ENCODE results near the gene MAT1A. TPM values are rescaled to one million over a fixed set of nuclear protein-coding genes. Genes with fewer than 3 reads are reported as not detected.
A peak's percentile ranks its signal among the peaks of the same experiment; 100 is the strongest.
"Not testable (repeated sequence)": the region's sequence is repeated elsewhere in the genome, so short reads cannot be mapped to it uniquely, and the experiment has no call there.

The MAT1A gene
- total RNA-seq, 1 donor from 2014 or later, result not detected

DNA sequence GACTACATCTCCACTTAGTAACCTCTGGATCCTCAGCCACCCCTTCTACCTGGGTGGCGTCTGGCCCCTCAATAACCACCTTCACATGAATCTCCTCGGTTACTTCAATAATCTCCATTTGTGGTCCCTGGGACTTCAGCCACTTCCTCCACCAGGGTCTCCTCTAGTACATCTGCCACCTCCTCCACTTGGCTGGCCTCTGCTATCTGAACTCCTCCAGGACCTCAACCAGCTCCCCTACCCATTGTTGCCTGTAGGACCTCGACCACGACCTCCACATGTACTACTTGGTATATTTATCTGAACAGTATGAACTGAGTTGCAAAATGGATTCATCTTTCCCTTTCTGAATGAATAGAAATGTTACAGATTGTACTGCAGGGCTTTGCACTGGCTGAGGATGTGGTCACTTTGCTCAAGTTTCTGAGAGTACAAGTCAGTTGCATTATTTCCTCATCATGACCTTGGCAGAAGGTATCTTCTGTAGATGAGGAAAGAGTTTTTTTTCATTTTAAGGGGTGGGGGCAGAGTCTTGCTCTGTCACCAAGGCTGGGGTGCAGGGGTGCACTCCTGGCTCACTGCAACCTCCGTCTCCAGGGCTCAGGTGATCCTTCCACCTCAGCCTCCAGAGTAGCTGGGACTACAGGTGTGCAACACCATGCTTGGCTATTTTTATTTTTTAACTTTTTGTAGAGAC is 36.0 kb downstream of the MAT1A start:
- Mint-ChIP-seq H3K4me3 (no peak overlapping the region), H3K36me3 (ENCODE audit: low read depth) (peaks cover 3% of the 10 kb centered on the region), H3K4me1 (ENCODE audit: low read depth) (peaks cover 20% of the 10 kb centered on the region), H3K9me3 (no peaks in the 10 kb centered on the region), H3K27ac (peak overlapping the region; percentile 54), H3K27me3 (ENCODE audit: insufficient read depth) (peaks cover 7% of the 10 kb centered on the region)
- no peak for DNase-seq (ENCODE audit: low spot score)
- intact Hi-C loops (cut with micrococcal nuclease), result no loop called here

DNA sequence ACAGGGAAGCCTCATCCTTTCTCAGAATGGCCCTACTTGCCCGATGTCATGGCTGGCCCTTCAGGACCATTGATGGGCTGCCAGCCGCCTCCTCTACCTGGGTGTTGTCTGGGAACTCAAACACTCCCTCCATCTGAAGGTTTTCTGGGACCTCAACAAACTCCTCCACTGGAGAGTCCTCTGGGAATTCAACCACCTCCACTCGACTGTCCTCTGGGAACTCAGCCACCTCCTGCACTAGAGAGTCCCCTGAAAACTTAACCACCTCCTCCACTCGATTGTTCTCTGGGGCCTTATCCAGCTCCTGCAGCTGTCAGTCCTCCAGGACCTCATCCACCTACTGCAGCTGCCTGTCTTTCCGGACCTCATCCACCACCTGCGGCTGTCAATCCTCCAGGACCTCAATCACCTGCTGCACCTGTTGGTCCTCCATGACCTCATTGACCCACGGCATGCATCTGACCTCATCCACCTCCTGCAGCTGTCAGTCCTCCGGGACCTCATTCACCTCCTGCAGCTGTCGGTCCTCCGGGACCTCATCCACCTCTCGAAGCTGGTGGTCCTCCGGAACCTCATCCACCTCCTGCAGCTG is 37.1 kb downstream of the MAT1A start:
- H3K27ac Mint-ChIP-seq, result no peak overlapping the region
- no peak overlapping the region for H3K4me3 Mint-ChIP-seq
- intact Hi-C loops (cut with micrococcal nuclease), result no loop called here
- peaks cover 10% of the 10 kb centered on the region for H3K27me3 Mint-ChIP-seq (ENCODE audit: insufficient read depth)
- H3K4me1 Mint-ChIP-seq (ENCODE audit: low read depth), result peaks cover 20% of the 10 kb centered on the region
- H3K9me3 Mint-ChIP-seq, result no peaks in the 10 kb centered on the region
- peaks cover 3% of the 10 kb centered on the region for H3K36me3 Mint-ChIP-seq (ENCODE audit: low read depth)
- no peak for DNase-seq (ENCODE audit: low spot score)

DNA sequence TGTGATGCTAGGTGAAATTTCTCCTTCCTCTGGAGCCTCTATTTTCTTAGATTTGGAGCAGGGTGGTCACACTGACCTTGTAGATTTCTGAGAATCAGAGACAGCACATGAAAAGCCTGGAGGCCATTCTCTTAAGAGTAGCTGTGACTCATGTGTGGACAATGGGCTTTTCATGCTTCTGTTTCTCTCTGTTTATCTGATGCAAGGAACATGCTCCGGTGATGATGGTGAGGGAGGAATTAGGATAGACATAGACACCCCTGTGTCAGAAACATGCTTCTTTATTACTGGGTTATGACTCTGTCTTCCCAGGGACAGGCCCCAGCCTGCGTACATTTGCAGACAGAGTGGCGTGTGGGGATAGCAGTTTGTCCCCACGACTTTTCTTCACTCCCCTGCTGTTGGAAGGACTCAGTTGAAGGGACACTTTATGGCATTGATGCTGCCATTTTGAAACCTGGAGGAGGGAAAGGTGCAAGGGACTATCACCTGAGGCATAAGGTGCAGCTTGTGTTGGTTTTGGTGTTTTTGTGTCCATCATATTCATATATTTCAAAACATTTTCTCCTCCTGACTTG is 37.7 kb downstream of the MAT1A start:
- DNase-seq (ENCODE audit: low spot score); H3K9me3 Mint-ChIP-seq; H3K4me3 Mint-ChIP-seq; intact Hi-C loops (cut with micrococcal nuclease); H3K27ac Mint-ChIP-seq; H3K36me3 Mint-ChIP-seq (ENCODE audit: low read depth): not testable (repeated sequence)
- H3K4me1 Mint-ChIP-seq (ENCODE audit: low read depth), result peaks cover 20% of the 10 kb centered on the region
- peaks cover 10% of the 10 kb centered on the region for H3K27me3 Mint-ChIP-seq (ENCODE audit: insufficient read depth)

DNA sequence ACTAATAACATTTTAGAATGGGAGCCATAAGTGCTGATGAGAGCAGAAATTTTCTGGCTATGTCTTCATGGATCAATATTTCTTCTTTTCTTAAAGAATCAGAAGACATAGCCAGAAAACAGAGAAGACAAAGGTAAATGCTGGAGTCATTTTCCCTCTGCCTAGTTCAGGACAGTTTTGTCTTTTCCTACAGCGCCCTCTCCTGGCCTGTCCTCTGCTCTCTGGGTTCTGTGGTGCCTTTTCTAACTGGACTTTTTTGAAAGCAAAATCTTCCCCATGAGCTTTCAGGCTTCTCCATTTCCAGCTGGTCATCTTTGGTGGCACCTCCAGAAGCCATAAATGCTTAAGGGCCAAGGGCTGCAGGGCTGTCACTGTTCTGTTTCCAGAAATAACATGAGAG is 39.1 kb downstream of the MAT1A start:
- peaks cover 20% of the 10 kb centered on the region for H3K4me1 Mint-ChIP-seq (ENCODE audit: low read depth)
- DNase-seq (ENCODE audit: low spot score); H3K27ac Mint-ChIP-seq; intact Hi-C loops (cut with micrococcal nuclease); H3K4me3 Mint-ChIP-seq; H3K9me3 Mint-ChIP-seq; H3K36me3 Mint-ChIP-seq (ENCODE audit: low read depth): not testable (repeated sequence)
- H3K27me3 Mint-ChIP-seq (ENCODE audit: insufficient read depth), result peaks cover 16% of the 10 kb centered on the region

DNA sequence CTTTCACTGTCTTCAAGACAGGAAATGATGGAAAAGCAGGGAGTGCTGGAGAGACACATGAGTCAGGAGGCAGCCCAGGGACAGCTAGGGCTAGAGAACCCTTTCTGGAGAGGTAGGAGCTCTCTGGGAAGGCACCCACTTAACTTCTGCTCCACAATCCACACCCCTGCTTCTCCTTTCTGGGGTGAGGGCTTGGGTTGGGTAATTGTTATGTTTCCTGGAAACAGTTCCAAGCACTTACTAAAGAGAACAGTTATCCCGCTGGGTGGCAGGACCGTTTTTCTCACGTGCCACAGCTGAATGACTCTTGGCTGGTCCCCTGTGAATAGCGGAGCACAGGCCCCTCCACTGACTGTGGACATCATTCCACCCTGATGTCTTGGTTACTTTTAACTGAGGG is 39.6 kb downstream of the MAT1A start:
- H3K36me3 Mint-ChIP-seq (ENCODE audit: low read depth); intact Hi-C loops (cut with micrococcal nuclease); H3K9me3 Mint-ChIP-seq; H3K27ac Mint-ChIP-seq; DNase-seq (ENCODE audit: low spot score); H3K4me3 Mint-ChIP-seq: not testable (repeated sequence)
- Mint-ChIP-seq H3K27me3 (ENCODE audit: insufficient read depth) (peaks cover 18% of the 10 kb centered on the region), H3K4me1 (ENCODE audit: low read depth) (peaks cover 20% of the 10 kb centered on the region)

DNA sequence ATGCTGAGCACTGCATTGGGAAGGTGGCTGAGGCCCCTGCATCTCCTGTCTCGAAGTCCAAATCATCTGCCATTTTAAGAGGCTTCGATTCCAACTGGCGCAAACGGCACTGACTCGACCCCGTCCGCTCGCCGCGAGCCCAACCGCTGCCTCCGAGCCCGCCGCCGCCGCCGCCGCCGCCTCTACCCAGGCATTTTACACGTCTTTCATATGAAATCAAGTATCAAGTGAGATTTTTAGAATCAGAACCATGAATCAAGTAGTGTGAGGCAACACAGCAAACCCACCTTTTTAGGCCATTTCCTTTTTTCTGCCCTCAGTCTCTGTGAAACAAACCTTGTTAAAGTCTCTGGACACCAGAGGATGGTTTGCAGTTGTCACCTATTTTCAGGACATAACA is 41.8 kb downstream of the MAT1A start:
- intact Hi-C loops (cut with micrococcal nuclease); DNase-seq (ENCODE audit: low spot score); H3K36me3 Mint-ChIP-seq (ENCODE audit: low read depth); H3K9me3 Mint-ChIP-seq; H3K4me1 Mint-ChIP-seq (ENCODE audit: low read depth); H3K4me3 Mint-ChIP-seq; H3K27ac Mint-ChIP-seq: not testable (repeated sequence)
- H3K27me3 Mint-ChIP-seq (ENCODE audit: insufficient read depth), result peaks cover 27% of the 10 kb centered on the region

DNA sequence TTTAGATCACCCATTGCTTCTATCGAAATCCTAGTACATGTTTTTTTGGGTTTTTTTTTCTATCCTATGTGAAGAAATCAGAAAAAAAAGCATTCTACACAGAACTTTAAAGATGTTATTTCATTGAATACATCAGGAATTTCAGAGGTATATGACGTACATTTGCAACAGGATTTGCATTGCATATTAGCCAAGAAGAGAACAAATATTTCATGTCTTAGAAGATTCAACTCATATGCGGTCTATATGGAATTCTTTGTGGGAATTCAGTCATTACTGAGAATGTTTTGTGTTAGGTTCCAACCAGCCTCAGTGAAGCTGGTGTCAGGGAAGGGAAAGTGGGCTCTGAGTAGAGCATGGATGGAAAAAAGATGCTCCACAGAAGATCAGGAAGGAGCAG is 45.1 kb downstream of the MAT1A start:
- DNase-seq (ENCODE audit: low spot score); intact Hi-C loops (cut with micrococcal nuclease); H3K4me1 Mint-ChIP-seq (ENCODE audit: low read depth); H3K27ac Mint-ChIP-seq; H3K4me3 Mint-ChIP-seq; H3K9me3 Mint-ChIP-seq; H3K36me3 Mint-ChIP-seq (ENCODE audit: low read depth): not testable (repeated sequence)
- peaks cover 28% of the 10 kb centered on the region for H3K27me3 Mint-ChIP-seq (ENCODE audit: insufficient read depth)

DNA sequence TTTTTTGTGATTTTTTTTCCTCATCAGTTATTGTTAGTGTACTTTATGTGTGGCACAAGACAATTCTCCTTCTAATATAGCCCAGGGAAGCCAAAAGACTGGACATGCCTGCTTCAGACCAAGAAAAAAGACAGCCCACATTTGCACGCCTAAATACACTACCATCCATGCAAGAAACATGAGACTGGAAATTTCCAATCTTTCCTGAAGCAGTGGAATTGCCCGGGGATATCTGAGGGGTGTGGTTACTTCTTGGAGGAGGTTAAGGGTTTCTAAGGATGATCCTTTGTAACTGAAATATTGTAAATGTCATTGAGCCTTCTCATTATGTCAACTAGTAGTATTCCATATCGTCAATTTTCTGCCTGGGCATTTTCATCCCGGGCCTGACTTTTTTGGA is 47.1 kb downstream of the MAT1A start:
- H3K4me3 Mint-ChIP-seq; H3K4me1 Mint-ChIP-seq (ENCODE audit: low read depth); DNase-seq (ENCODE audit: low spot score); H3K27ac Mint-ChIP-seq; intact Hi-C loops (cut with micrococcal nuclease); H3K9me3 Mint-ChIP-seq; H3K36me3 Mint-ChIP-seq (ENCODE audit: low read depth): not testable (repeated sequence)
- peaks cover 23% of the 10 kb centered on the region for H3K27me3 Mint-ChIP-seq (ENCODE audit: insufficient read depth)

DNA sequence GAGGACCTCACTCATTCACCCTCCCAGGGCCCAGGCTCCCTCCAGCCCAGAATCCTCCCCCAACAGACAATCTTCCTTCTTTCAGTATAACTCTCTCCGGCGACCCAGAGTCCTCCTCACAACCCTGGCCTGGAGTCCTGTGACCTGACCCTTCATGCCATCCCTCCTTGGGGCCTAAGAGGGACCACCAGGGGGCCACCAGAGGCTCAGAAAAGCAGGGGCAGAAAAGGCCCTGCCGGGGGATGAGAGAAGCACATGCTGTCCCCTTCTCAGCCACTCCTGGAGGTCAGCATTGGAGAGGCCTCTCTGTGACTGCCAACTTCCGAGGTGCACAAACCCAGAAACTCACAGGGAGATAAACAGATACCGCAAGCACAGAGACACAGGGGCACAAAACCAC is 53.0 kb downstream of the MAT1A start:
- intact Hi-C loops (cut with micrococcal nuclease); H3K4me1 Mint-ChIP-seq (ENCODE audit: low read depth); H3K36me3 Mint-ChIP-seq (ENCODE audit: low read depth); H3K27ac Mint-ChIP-seq; H3K27me3 Mint-ChIP-seq (ENCODE audit: insufficient read depth); H3K9me3 Mint-ChIP-seq; DNase-seq (ENCODE audit: low spot score); H3K4me3 Mint-ChIP-seq: not testable (repeated sequence)

DNA sequence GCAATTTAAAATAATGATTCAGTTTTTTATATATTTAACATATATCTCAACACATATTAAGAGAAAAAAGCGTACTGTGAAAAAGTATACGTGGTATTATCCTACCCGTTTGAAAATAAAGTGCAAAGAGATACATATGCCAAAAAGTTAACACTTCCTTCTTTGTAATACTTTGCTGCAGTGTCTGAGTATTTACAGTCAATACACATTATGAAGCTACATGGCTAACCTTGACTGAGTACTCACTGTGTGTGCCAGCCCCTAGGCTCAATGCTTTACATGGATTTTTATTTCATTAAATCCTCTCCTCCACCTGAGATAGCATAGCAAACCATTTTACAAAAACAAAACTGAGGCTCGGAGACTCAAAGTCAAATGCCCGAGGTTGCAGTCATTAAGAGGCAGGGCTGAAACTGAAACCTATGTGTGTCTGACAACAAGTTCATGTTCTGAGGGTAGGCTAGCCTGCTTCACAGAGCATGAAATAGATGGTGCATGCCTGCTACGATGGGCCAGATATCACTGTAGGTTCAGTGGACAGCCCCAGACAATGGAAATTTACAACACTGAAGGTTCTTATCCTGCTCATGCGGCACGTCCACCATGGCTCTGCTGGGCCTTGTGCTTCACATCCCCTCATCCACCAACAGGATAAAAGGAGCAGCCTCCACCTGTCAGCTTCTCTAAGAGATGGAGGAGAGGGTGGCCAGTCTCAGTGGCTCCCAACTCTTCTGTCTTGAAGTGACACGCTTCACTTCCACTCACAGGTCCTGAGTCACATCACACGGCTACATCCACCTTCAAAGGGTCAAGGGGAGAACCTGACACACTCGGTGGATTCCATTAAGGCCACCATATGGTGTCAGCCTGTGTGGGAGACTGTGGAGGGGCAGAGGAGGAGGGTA is 54.9 kb downstream of the MAT1A start:
- DNase-seq (ENCODE audit: low spot score); H3K27ac Mint-ChIP-seq; H3K9me3 Mint-ChIP-seq; H3K4me1 Mint-ChIP-seq (ENCODE audit: low read depth); intact Hi-C loops (cut with micrococcal nuclease); H3K4me3 Mint-ChIP-seq; H3K36me3 Mint-ChIP-seq (ENCODE audit: low read depth); H3K27me3 Mint-ChIP-seq (ENCODE audit: insufficient read depth): not testable (repeated sequence)

DNA sequence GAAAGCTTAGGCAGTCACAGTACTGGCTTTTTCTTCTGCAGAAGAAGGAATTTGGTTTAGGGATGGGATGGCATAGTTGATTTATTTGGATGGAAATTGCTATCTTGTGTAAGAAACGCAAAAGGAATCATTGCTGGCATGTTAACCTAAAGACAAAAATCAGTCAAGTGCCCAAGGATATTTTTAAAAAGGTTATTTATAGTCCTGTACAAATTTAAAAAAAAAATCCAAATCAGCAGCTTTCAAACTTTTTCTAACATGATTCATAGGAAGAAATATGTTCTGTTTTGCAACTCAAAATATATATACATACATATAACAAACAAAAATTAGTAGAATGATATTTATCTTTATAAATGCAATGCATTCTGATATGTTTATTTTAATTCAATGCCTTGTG is 55.6 kb downstream of the MAT1A start:
- H3K27me3 Mint-ChIP-seq (ENCODE audit: insufficient read depth); H3K36me3 Mint-ChIP-seq (ENCODE audit: low read depth); intact Hi-C loops (cut with micrococcal nuclease): not testable (repeated sequence)

DNA sequence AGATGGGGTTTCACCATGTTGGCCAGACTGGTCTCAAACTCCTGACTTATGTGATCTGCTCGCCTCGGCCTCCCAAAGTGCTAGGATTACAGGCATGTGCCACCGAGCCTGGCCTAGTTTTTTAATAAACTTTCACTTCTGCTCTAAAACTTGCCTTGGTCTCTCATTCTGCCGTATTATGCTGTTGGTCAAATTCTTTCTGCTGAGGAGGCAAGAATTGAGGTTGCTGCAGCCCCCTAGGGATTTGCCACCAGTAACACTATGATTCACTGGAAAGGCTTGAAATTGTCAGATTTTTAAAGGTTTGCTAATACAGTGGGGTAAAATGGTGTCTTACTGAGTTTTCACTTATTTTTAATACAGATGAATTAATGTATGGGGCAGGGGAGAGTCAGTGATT is 62.7 kb downstream of the MAT1A start:
- H3K9me3 Mint-ChIP-seq; H3K4me3 Mint-ChIP-seq; H3K36me3 Mint-ChIP-seq (ENCODE audit: low read depth); H3K4me1 Mint-ChIP-seq (ENCODE audit: low read depth); intact Hi-C loops (cut with micrococcal nuclease); DNase-seq (ENCODE audit: low spot score); H3K27ac Mint-ChIP-seq: not testable (repeated sequence)
- H3K27me3 Mint-ChIP-seq (ENCODE audit: insufficient read depth), result peaks cover 12% of the 10 kb centered on the region

More for the DNA sequence above, 55.6 kb downstream of the MAT1A start:
- H3K27ac Mint-ChIP-seq; DNase-seq (ENCODE audit: low spot score); H3K4me3 Mint-ChIP-seq; H3K4me1 Mint-ChIP-seq (ENCODE audit: low read depth); H3K9me3 Mint-ChIP-seq: not testable (repeated sequence)

DNA sequence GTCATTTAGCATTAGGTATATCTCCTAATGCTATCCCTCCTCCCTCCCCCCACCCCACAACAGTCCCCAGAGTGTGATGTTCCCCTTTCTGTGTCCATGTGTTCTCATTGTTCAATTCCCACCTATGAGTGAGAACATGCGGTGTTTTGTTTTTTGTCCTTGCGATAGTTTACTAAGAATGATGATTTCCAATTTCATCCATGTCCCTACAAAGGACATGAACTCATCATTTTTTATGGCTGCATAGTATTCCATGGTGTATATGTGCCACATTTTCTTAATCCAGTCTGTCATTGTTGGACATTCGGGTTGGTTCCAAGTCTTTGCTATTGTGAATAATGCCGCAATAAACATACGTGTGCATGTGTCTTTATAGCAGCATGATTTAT is 66.4 kb downstream of the MAT1A start:
- Mint-ChIP-seq H3K27me3 (ENCODE audit: insufficient read depth) (peaks cover 10% of the 10 kb centered on the region), H3K4me1 (ENCODE audit: low read depth) (peaks cover 16% of the 10 kb centered on the region)
- H3K36me3 Mint-ChIP-seq (ENCODE audit: low read depth); H3K9me3 Mint-ChIP-seq; H3K27ac Mint-ChIP-seq; H3K4me3 Mint-ChIP-seq; DNase-seq (ENCODE audit: low spot score): not testable (repeated sequence)
- intact Hi-C loops (cut with micrococcal nuclease), result loop anchor here (2.0 kb wide), 1 partner anchor 54 kb away; no protein-coding TSS in a partner anchor
